ENCODE data around the gene SOX1. TPM values are rescaled to one million over a fixed set of nuclear protein-coding genes. Genes with fewer than 3 reads are reported as not detected.

Gene SOX1
- total and polyA plus RNA-seq, 2 experiments from 2014 or later = not detected

- no peak for DNase-seq
- Histone ChIP-seq H3K4me1 (ENCODE audit: insufficient read depth) (no peaks in the 10 kb centered on the region), H3K36me3 (ENCODE audit: low read depth) (no peaks in the 10 kb centered on the region), H3K9me2 (ENCODE audit: insufficient read depth) (no peaks in the 10 kb centered on the region), H2AFZ (no peak overlapping the region), H4K20me1 (ENCODE audit: insufficient read depth) (no peaks in the 10 kb centered on the region), H3K4me3 (no peak overlapping the region), H3F3A (ENCODE audit: insufficient read depth) (no peaks in the 10 kb centered on the region), H3K4me2 (ENCODE audit: unreplicated experiment) (no peak overlapping the region), H3K9ac (no peak overlapping the region), H3K27me3 (replicated peaks; ENCODE audit: insufficient read depth) (no peaks in the 10 kb centered on the region), H3K27ac (no peak overlapping the region), H3K79me2 (ENCODE audit: insufficient read depth) (no peaks in the 10 kb centered on the region), H3K9me3 (ENCODE audit: low read depth) (no peaks in the 10 kb centered on the region)
- 47 to 54% methylated on average over 16 to 18 of the region's 18 CpGs for WGBS, 2 experiments (ENCODE audit: low coverage in 1 of 2, low lambda C conversion rate in 2 of 2, missing lambda C conversion rate in 2 of 2)
- TF ChIP-seq EZH2 (IDR thresholded peaks at IDR 0.05; ENCODE audit: insufficient read depth, poor library complexity, severe bottlenecking) (no peak), EZH2phosphoT487 (IDR thresholded peaks at IDR 0.05; ENCODE audit: insufficient read depth, low read depth) (no peak)
- in situ Hi-C loops (cut with MboI) = no loop called here
Observed at GRCh38 chr13:112117955-112118302, 51.0 kb downstream of the SOX1 start.

GRCh38 chr13:112118451-112119064, 51.6 kb downstream of the SOX1 start:
- H3K27ac ChIP-seq = no peak overlapping the region
- peaks cover 3% of the 10 kb centered on the region for H3K9me3 ChIP-seq (ENCODE audit: low read depth)
- no peaks in the 10 kb centered on the region for H3K36me3 ChIP-seq (ENCODE audit: low read depth)
- H3F3A ChIP-seq (ENCODE audit: insufficient read depth) = no peaks in the 10 kb centered on the region
- in situ Hi-C loops (cut with MboI) = no loop called here
- no peaks in the 10 kb centered on the region for H4K20me1 ChIP-seq (ENCODE audit: insufficient read depth)
- H3K4me2 ChIP-seq (ENCODE audit: unreplicated experiment) = no peak overlapping the region
- H3K9me2 ChIP-seq (ENCODE audit: insufficient read depth) = no peaks in the 10 kb centered on the region
- 41 to 45% methylated on average over 19 to 23 of the region's 23 CpGs for WGBS, 2 experiments (ENCODE audit: low coverage in 1 of 2, low lambda C conversion rate in 2 of 2, missing lambda C conversion rate in 2 of 2)
- DNase-seq = no peak
- TF ChIP-seq EZH2 (IDR thresholded peaks at IDR 0.05; ENCODE audit: insufficient read depth, poor library complexity, severe bottlenecking) (no peak), EZH2phosphoT487 (IDR thresholded peaks at IDR 0.05; ENCODE audit: insufficient read depth, low read depth) (no peak)
- no peaks in the 10 kb centered on the region for H3K4me1 ChIP-seq (ENCODE audit: insufficient read depth)
- H3K4me3 ChIP-seq = no peak overlapping the region
- H3K9ac ChIP-seq = no peak overlapping the region
- no peaks in the 10 kb centered on the region for H3K79me2 ChIP-seq (ENCODE audit: insufficient read depth)
- H2AFZ ChIP-seq = no peak overlapping the region
- H3K27me3 ChIP-seq (replicated peaks; ENCODE audit: insufficient read depth) = no peaks in the 10 kb centered on the region

DNA sequence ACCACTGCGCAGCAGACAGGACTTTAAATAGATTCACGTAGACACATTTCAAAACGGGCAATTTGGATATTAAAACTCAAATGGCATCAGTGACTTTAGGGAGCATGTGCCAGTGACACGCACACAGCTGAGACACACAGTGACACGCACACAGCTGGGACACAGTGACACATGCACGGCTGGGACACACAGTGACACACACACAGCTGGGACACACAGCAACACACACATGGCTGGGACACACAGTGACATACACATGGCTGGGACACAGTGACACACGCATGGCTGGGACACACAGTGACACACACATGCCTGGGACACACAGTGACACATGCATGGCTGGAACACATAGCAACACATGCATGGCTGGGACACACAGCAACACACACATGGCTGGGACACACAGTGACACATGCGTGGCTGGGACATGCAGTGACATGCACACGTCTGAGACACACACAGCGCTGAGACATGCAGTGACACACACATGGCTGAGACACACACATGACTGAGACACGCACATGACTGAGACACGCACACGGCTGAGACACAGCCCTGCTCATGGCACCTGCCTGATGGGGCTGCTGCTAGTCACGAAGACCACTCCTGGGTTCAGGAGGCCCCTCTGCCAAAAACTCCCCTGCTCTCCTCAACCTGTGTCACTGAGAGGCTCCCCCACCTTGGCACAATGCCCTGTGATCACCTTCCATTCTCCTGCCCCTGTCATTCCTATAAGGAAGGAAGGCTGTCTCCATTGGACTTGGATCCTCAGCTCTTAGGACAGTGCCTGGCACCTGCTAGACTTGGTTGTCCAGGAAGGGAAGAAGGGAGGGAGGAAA, 52.5 kb downstream of the SOX1 start:
- DNase-seq = no peak
- H3K4me1 ChIP-seq (ENCODE audit: insufficient read depth) = no peaks in the 10 kb centered on the region
- H3K79me2 ChIP-seq (ENCODE audit: insufficient read depth) = no peaks in the 10 kb centered on the region
- TF ChIP-seq EZH2 (IDR thresholded peaks at IDR 0.05; ENCODE audit: insufficient read depth, poor library complexity, severe bottlenecking) (no peak), EZH2phosphoT487 (IDR thresholded peaks at IDR 0.05; ENCODE audit: insufficient read depth, low read depth) (no peak)
- no peaks in the 10 kb centered on the region for H4K20me1 ChIP-seq (ENCODE audit: insufficient read depth)
- in situ Hi-C loops (cut with MboI) = no loop called here
- no peak overlapping the region for H3K9ac ChIP-seq
- no peak overlapping the region for H3K4me2 ChIP-seq (ENCODE audit: unreplicated experiment)
- no peaks in the 10 kb centered on the region for H3K9me2 ChIP-seq (ENCODE audit: insufficient read depth)
- 16 to 23% methylated on average over 14 of the region's 14 CpGs for WGBS, 2 experiments (ENCODE audit: low coverage in 1 of 2, low lambda C conversion rate in 2 of 2, missing lambda C conversion rate in 2 of 2)
- no peaks in the 10 kb centered on the region for H3K27me3 ChIP-seq (replicated peaks; ENCODE audit: insufficient read depth)
- no peak overlapping the region for H3K4me3 ChIP-seq
- peaks cover 4% of the 10 kb centered on the region for H3K9me3 ChIP-seq (ENCODE audit: low read depth)
- H3F3A ChIP-seq (ENCODE audit: insufficient read depth) = no peaks in the 10 kb centered on the region
- H3K36me3 ChIP-seq (ENCODE audit: low read depth) = no peaks in the 10 kb centered on the region
- no peak overlapping the region for H2AFZ ChIP-seq
- H3K27ac ChIP-seq = no peak overlapping the region

GRCh38 chr13:112120031-112120373, 53.1 kb downstream of the SOX1 start:
- no peaks in the 10 kb centered on the region for H3K36me3 ChIP-seq (ENCODE audit: low read depth)
- 4% methylated on average over 5 of the region's 5 CpGs; no CpG with 5 or more reads in 1 of the 2 experiments for WGBS, 2 experiments (ENCODE audit: low coverage in 1 of 2, low lambda C conversion rate in 2 of 2, missing lambda C conversion rate in 2 of 2)
- H3K4me2 ChIP-seq (ENCODE audit: unreplicated experiment) = no peak overlapping the region
- no peak overlapping the region for H3K9ac ChIP-seq
- H3F3A ChIP-seq (ENCODE audit: insufficient read depth) = no peaks in the 10 kb centered on the region
- no peaks in the 10 kb centered on the region for H4K20me1 ChIP-seq (ENCODE audit: insufficient read depth)
- in situ Hi-C loops (cut with MboI) = no loop called here
- DNase-seq = no peak
- no peak for TF ChIP-seq EZH2phosphoT487 (IDR thresholded peaks at IDR 0.05; ENCODE audit: insufficient read depth, low read depth)
- TF ChIP-seq EZH2 (IDR thresholded peaks at IDR 0.05; ENCODE audit: insufficient read depth, poor library complexity, severe bottlenecking) = no peak
- H3K9me2 ChIP-seq (ENCODE audit: insufficient read depth) = no peaks in the 10 kb centered on the region
- H3K4me1 ChIP-seq (ENCODE audit: insufficient read depth) = no peaks in the 10 kb centered on the region
- H2AFZ ChIP-seq = no peak overlapping the region
- no peak overlapping the region for H3K4me3 ChIP-seq
- H3K9me3 ChIP-seq (ENCODE audit: low read depth) = peaks cover 4% of the 10 kb centered on the region
- no peaks in the 10 kb centered on the region for H3K27me3 ChIP-seq (replicated peaks; ENCODE audit: insufficient read depth)
- no peak overlapping the region for H3K27ac ChIP-seq
- no peaks in the 10 kb centered on the region for H3K79me2 ChIP-seq (ENCODE audit: insufficient read depth)

Small RNA genes within 50 kb of the gene (small RNA-seq; reads per million reads assigned to genes)
- gene RF00287 (ENCODE audit: low read depth, low replicate concordance) = 1.7 reads per million, percentile 60 among the genes with 10 or more reads in this experiment
